Measurements from ENCODE around the gene TMEM232. TPM values are rescaled to one million over a fixed set of nuclear protein-coding genes. Genes with fewer than 3 reads are reported as not detected.
A peak's percentile ranks its signal among the peaks of the same experiment; 100 is the strongest.

TMEM232 gene
- total RNA-seq (10 to 100 TPM; 13.5 to 28.3 TPM), polyA plus RNA-seq (1 to 10 TPM; 3.4 to 5.0 TPM)
- long read RNA-seq, donor 1 = 0 reads
- long read RNA-seq, donor 2 = 0 reads
- long read RNA-seq, donor 3 = 0 reads
- long read RNA-seq, donor 4 = 0 reads
- long read RNA-seq, donor 5 = 0 reads

DNA sequence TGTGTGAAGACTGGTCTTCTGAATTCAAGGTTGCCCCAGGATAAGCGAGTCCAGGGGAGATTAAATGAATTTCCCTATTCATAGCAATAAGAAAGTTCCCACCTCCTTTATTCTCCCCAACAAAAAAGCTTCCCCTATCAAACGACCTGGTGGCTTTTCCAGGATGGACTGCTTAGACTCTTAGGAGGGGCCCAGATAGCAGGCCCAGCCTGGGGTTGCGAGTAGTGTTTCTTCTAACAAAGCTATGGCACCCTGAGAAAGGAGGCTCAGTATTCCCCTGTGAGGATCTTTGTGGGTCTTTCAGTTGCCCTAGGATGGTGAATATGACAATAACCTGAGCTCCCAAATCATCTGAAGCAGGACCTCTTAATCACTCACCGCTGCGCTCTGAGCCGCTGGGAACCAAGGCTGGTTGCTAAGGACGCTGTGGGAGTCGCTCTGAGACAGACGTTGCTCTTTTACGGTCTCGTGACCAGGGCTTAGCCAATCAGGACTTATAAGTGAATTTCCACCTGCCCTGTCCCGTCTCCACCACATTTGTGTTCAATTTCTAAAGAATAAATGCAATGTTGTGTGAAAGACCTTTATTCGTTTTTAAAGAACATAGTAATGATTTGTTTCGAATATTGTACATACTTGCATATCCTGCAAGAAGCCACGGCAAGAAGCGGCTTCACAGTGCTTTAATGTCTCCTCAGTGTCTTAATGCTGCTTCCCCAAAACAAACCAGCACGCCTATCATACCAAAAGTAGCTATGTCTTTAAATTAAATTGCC, at the start of gene TMEM232:
TMEM232 (minus strand) TSS at position 423 of the 776 bp plus-strand sequence. CDS start 59,319 bp downstream, outside the sequence.
- 38 to 48% methylated on average over 17 of the region's 17 CpGs for WGBS, 2 donors
- H3K4me3 ChIP-seq = no peak within 1 kb of the TSS
- ATAC-seq (ENCODE audit: insufficient read depth, low FRiP score) = peak; percentile 96

DNA sequence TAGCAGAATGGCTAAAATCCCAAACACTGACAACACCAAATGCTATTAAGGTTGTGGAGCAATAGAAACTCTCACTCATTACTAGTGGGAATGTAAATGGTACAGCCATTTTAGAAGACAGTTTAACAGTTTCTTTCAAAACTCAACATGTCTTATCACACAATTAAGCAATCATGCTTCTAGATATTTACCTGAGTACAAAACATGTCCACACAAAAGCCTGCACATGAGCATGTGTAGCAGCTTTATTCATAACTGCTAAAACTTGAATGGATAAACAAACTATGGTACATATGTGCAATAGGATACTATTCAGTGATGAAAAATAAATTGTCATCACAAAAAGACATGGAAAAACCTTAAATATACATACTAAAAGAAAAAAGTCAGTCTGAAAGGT, 43.8 kb upstream of the TMEM232 start:
- no peak overlapping the region for H3K4me3 ChIP-seq
- TF ChIP-seq, protein P1, sequence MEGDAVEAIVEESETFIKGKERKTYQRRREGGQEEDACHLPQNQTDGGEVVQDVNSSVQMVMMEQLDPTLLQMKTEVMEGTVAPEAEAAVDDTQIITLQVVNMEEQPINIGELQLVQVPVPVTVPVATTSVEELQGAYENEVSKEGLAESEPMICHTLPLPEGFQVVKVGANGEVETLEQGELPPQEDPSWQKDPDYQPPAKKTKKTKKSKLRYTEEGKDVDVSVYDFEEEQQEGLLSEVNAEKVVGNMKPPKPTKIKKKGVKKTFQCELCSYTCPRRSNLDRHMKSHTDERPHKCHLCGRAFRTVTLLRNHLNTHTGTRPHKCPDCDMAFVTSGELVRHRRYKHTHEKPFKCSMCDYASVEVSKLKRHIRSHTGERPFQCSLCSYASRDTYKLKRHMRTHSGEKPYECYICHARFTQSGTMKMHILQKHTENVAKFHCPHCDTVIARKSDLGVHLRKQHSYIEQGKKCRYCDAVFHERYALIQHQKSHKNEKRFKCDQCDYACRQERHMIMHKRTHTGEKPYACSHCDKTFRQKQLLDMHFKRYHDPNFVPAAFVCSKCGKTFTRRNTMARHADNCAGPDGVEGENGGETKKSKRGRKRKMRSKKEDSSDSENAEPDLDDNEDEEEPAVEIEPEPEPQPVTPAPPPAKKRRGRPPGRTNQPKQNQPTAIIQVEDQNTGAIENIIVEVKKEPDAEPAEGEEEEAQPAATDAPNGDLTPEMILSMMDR (IDR thresholded peaks at IDR 0.05; ENCODE audit: control extremely low read depth, extremely low read depth) = no peak
- no peak overlapping the region for H3K9ac ChIP-seq (ENCODE audit: insufficient read depth in 1 of 2, low read length in 2 of 2)
- H3K27ac ChIP-seq (ENCODE audit: low read depth in 1 of 2, low read length in 1 of 2) = no peak overlapping the region
- H3K36me3 ChIP-seq (ENCODE audit: control insufficient read depth in 4 of 4, insufficient read depth in 4 of 4, low read length in 4 of 4) = no peaks in the 10 kb centered on the region
- no peaks in the 10 kb centered on the region for H3K4me1 ChIP-seq (ENCODE audit: control insufficient read depth in 5 of 5, insufficient read depth in 5 of 5, low read length in 5 of 5)
- no peaks in the 10 kb centered on the region for H3K9me3 ChIP-seq (ENCODE audit: control insufficient read depth in 4 of 4, insufficient read depth in 3 of 4, low read length in 3 of 4)
- no peaks in the 10 kb centered on the region for H3K27me3 ChIP-seq (ENCODE audit: control insufficient read depth in 3 of 3, insufficient read depth in 3 of 3, low read length in 2 of 3)
- ATAC-seq (ENCODE audit: insufficient read depth, low FRiP score) = no peak
- DNase-seq = no peak

More for the DNA sequence above, at the start of gene TMEM232:
- Histone ChIP-seq H3K27ac (ENCODE audit: low read depth in 1 of 2, low read length in 1 of 2) (no peak within 1 kb of the TSS), H3K9ac (ENCODE audit: insufficient read depth in 1 of 2, low read length in 2 of 2) (peak within 1 kb of the TSS in 1 of 2 donors; percentile 12), H3K9me3 (ENCODE audit: control insufficient read depth in 4 of 4, insufficient read depth in 3 of 4, low read length in 3 of 4) (no peaks in the 10 kb centered on the region), H3K4me1 (ENCODE audit: control insufficient read depth in 5 of 5, insufficient read depth in 5 of 5, low read length in 5 of 5) (no peaks in the 10 kb centered on the region), H3K36me3 (ENCODE audit: control insufficient read depth in 4 of 4, insufficient read depth in 4 of 4, low read length in 4 of 4) (no peaks in the 10 kb centered on the region), H3K27me3 (ENCODE audit: control insufficient read depth in 3 of 3, insufficient read depth in 3 of 3, low read length in 2 of 3) (no peaks in the 10 kb centered on the region)
- peak; percentile 63 to 76 (median 75) for DNase-seq
- TF ChIP-seq, protein P1 (IDR thresholded peaks at IDR 0.05; ENCODE audit: control extremely low read depth, extremely low read depth) = no peak

DNA sequence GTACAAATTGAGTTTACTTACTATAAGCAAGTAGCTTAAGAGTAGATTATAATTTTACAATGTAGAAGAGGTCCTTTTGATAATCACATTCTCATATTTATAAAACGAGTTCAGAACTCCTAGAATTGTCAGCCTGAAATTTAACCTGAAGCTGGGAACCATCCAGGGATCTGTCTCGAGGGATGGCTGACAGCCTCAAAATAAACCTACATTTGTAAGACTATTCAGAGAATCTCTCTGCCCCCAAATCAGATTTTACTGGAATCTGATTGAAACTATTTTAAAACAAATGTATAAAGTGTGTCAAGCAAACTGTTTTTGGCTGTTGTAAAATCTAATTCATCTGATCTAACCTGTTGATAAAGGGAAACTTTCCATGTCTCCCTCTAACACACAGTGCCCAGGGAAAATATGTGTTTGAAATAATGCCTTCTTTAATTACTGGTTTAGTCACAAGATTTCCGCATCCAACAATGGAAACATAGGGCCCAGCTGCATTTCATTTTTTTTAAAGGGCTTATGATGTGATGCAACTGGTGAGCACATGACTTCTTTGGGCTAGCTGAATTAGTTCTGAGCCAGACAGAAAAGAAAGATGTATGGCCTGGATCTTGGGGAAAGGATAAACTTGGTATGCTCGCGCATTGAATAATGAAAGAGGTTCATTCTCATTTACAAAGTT, 42.7 kb upstream of the TMEM232 start:
- DNase-seq (peak in 2 of 3 donors; percentile 22 to 49), ATAC-seq (ENCODE audit: insufficient read depth, low FRiP score) (peak; percentile 34)
- TF ChIP-seq, protein P1 (IDR thresholded peaks at IDR 0.05; ENCODE audit: control extremely low read depth, extremely low read depth) = no peak
- Histone ChIP-seq H3K4me1 (ENCODE audit: control insufficient read depth in 5 of 5, insufficient read depth in 5 of 5, low read length in 5 of 5) (no peaks in the 10 kb centered on the region), H3K9ac (ENCODE audit: insufficient read depth in 1 of 2, low read length in 2 of 2) (no peak overlapping the region), H3K36me3 (ENCODE audit: control insufficient read depth in 4 of 4, insufficient read depth in 4 of 4, low read length in 4 of 4) (no peaks in the 10 kb centered on the region), H3K4me3 (no peak overlapping the region), H3K9me3 (ENCODE audit: control insufficient read depth in 4 of 4, insufficient read depth in 3 of 4, low read length in 3 of 4) (no peaks in the 10 kb centered on the region), H3K27ac (ENCODE audit: low read depth in 1 of 2, low read length in 1 of 2) (no peak overlapping the region), H3K27me3 (ENCODE audit: control insufficient read depth in 3 of 3, insufficient read depth in 3 of 3, low read length in 2 of 3) (no peaks in the 10 kb centered on the region)
- 68 to 77% methylated on average over 5 of the region's 5 CpGs for WGBS, 2 donors
